NT2/D1 (cell line): Measurements from ENCODE around the gene ADAMTS15.

Experiments used
- SUZ12 ChIP-seq: IDR thresholded peaks from 2 replicates; pipeline ENCODE4 v1.6.1; 2011; ENCODE audit not compliant: insufficient read length, insufficient read depth; ENCODE audit errors: extremely low read depth
- YY1 ChIP-seq: IDR thresholded peaks from 2 replicates; pipeline ENCODE4 v1.6.1; 2011; ENCODE audit not compliant: insufficient read length, insufficient read depth
- ZNF274 ChIP-seq: IDR thresholded peaks from 2 replicates; pipeline ENCODE4 v1.6.1; 2011; ENCODE audit warnings: mild to moderate bottlenecking, low read depth, low read length

- TF ChIP-seq SUZ12 (no peak), YY1 (no peak), ZNF274 (no peak)
These were observed 75.2 kb downstream of the ADAMTS15 start for GRCh38 chr11:130523609-130524008.
